Activated effector memory CD4-positive, alpha-beta T cell treated with Interleukin-2 at 50 U/mL for 16 hours (primary cell): Measurements from ENCODE around the gene ACER3.
"Not testable (repeated sequence)": the region's sequence is repeated elsewhere in the genome, so short reads cannot be mapped to it uniquely, and the experiment has no call there.

Source experiments
- DNase-seq: peaks from one replicate; pipeline ENCODE4 v3.0.0-alpha.2; 2020

The ACER3 gene

DNA sequence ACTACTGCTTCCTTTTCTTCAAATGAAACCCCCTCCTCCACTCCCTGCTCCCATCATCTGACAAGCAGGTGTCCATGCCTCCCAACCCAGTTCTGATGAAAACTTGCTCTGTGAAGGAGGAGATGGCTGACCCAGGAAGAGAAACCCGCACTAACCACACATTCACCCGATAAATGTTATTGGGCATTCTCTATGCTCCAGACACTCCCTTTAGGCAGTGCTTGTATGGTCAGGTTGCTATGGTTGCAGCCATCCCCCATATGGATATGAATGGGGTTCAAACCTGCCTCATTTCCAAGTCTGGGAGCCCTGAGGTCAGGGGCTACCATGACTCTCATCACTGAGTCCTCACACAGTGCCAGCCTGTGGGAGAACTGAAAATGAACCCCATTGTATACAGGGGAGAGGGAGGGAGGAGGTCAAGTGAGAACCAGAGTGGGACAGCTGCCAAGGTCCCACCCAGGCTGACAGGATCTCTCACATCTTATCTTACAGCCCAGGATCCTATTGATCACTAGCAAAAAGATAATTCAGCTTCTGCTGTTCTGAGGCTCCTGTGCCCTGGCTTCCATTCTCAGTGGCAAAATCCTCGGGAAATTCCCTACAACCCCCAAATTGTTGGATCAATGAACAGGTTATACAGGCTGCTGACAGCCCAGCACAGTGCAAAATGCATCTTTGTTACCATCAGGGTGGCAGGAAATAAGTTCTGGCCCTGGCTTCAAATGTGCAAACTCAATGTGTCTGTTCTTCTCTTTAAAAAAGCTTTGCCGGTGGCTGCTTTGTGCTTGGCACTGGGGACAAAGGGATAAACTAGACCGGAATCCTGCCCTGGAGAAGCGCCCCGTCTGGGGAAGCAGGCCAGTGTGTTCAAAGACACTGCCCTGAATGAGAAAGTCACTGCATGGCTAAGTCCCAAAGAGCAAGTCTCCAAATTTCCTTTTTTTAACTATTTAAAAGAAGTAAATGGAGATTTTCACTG, 22.7 kb upstream of the ACER3 start:
- DNase-seq: no peak

GRCh38 chr11:76838678-76839068, 22.0 kb upstream of the ACER3 start:
- no peak for DNase-seq

GRCh38 chr11:76839311-76839710, 21.4 kb upstream of the ACER3 start:
- DNase-seq: no peak

DNA sequence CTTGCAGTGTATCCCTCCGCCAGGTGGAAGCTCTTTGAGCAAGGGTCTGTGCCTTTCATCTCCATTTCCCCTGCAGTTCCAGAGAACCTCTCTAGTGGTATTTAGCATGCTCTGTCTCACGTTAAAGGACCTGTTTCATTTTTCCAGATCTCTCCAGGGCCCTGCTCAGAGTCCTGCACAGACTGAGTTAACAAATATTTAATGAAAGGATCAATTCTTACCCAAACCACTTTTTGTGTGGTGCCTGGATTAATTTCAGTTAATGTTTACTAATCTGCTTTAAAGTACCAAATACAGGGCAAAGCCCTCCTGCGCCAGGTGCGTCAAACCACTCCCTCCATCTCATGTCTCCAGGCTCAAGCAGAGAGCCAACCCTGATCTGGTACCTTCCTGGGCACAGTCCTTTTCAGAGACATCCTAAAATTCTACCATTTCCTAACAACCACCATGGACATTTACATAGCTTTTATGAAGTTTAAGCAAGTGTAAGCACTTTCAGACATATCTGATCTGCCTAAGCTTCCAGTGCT, 18.7 kb upstream of the ACER3 start:
- DNase-seq: no peak

GRCh38 chr11:76843907-76844306, 16.8 kb upstream of the ACER3 start:
- DNase-seq: no peak

DNA sequence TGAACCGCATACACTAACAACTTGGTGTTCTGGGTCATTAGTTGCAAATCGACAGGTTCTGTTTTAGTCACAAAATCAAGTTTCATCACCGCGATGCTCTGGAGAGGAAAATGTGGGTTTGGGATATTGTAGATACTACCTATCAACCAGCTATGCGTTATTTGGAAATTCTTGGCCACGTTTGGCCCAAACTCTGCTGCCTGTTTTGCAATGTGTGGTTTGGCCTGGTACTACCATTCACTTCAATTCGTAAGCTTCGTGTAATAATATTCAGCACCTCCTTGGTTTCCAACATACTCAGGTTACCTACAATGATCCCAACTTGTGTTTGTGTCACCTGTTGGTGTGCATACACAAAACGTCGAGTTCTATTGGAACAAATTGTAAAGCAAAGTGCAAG, 16.2 kb upstream of the ACER3 start:
- no peak for DNase-seq

GRCh38 chr11:76845069-76845468, 15.6 kb upstream of the ACER3 start:
- no peak for DNase-seq

GRCh38 chr11:76846441-76846840, 14.3 kb upstream of the ACER3 start:
- DNase-seq: no peak

GRCh38 chr11:76849376-76849775, 11.3 kb upstream of the ACER3 start:
- no peak for DNase-seq

DNA sequence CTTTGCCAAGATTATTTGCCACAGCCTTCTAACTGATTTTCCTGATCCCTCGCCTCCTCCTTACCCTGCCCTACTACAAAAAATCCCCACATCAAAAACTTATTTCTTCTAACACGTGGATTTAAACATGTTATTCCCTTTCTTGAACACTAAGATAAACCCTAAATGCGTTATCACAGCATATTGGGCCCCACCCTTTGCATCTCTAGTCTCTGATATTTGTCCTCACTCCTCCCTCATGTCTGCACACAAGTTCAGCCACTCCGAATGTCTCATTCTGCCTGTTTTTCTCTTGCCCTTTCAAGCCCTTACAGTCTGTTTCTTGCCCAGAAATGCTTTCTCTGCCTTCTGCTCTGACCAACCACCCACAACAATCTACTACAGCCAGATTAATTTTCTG, 10.6 kb upstream of the ACER3 start:
- DNase-seq: no peak

- no peak for DNase-seq
Observed at GRCh38 chr11:76850815-76851214, 9.9 kb upstream of the ACER3 start.

- DNase-seq: no peak
Observed at GRCh38 chr11:76854709-76855108, 6.0 kb upstream of the ACER3 start.

DNA sequence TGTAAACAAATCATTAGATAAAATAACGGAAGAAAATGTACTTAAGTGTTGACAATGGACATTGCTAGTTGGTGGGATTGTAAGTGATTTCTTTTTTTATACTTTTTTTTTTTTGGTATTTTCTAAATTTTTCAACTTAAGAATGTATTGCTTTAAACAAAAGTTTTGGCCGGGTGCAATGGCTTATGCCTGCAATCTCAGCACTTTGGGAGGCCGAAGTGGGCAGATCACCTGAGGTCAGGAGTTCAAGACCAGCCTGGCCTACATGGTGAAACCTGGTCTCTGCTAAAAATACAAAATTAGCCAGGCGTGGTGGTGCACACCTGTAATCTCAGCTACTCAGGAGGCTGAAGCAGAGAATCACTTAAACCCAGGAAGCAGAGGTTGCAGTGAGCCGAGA, 5.0 kb upstream of the ACER3 start:
- not testable (repeated sequence) for DNase-seq

GRCh38 chr11:76856106-76856505, 4.6 kb upstream of the ACER3 start:
- DNase-seq: no peak

- no peak for DNase-seq
Observed at GRCh38 chr11:76856571-76856970, 4.1 kb upstream of the ACER3 start.

DNA sequence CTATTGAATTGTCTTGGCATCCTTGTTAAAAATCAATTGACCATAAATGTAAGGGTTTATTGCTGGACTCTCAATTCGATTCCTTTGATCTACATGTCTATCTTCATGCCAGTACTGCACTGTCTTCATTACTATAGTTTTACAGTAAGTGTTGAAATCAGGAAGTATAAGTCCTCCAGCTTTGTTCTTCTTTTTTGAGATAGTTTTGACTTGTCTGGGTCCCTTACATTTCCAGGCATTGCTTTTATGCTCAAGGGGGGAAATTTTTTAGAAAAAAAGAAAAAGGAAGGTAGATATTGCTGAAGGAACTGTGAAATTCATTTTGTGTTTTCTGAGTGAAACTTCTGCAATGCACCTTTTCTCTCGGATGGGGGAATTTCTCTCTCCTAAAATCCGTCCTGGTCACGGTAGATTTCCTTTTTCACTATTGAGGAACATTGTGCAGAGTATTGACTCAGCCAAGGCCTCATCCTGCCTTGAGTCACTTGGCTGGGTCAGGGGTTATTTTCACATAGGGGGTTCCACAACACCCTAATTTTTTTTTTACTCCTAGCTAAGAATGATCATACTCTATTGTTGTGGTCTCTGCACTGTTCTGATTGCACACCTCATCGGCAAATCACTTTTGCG, 2.8 kb upstream of the ACER3 start:
- DNase-seq: no peak

- no peak for DNase-seq
Observed at GRCh38 chr11:76859708-76860227, 950 bp upstream of the ACER3 start.

DNA sequence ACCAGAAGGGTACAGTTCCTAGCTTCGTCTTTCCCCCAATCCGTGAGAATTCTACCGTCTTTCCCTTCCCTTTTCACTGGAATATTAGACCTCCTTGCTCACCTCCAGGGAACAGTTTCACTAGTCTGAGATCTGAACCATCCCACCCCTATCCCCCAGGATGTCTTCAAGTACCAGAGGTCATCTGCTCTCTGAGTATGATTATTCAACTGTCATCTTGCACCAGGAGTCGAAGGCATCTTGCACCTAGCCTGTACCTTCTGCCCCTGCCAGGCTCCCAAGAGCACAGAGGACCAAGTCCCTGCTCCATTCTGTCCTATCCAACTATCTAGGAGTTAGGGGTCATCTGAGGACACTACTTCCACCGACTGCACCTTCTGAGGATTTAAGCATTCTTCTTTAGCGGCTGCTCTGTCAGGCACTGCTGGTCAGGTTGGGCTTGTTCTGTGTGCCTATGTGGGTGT, 804 bp downstream of the ACER3 start:
- DNase-seq: no peak

GRCh38 chr11:76862794-76863193, 2.1 kb downstream of the ACER3 start:
- not testable (repeated sequence) for DNase-seq

DNA sequence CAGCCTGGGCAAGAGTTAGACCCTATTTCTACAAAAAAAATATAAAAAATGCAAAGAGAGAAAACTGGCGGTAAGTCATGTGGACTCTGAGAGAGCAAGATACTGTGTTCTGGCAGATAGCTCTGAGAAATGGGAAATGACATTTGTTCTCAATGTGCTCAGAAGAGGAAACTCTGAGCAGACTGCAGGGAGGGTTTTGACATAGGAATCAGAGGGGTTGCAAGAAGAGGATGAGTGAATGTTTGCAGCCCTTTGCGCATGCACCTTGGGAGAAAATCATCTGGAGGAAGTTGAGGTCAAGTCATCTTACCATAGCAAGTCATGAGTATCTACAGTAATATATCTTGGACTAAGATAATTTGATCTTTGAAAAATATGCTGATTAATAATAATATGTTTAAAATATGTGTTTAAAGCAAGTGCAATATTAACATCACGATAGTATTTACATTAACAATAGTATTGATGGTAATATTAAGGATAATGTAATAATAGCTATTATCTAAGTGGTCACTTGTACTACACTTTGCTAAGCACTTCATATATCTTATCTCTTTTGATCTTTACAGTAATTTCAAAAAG, 2.6 kb downstream of the ACER3 start:
- DNase-seq: no peak

- no peak for DNase-seq
Observed at GRCh38 chr11:76872959-76873827, 12.5 kb downstream of the ACER3 start.

- no peak for DNase-seq
Observed at GRCh38 chr11:76878014-76878413, 17.3 kb downstream of the ACER3 start.
